ENCODE data around the gene ARPC1A. TPM values are rescaled to one million over a fixed set of nuclear protein-coding genes. Genes with fewer than 3 reads are reported as not detected.
A peak's percentile ranks its signal among the peaks of the same experiment; 100 is the strongest.
"Not testable (repeated sequence)": the region's sequence is repeated elsewhere in the genome, so short reads cannot be mapped to it uniquely, and the experiment has no call there.

ARPC1A gene
- total and polyA plus RNA-seq, 10 donors: 64.5 to 124 (median 89.3) TPM

DNA sequence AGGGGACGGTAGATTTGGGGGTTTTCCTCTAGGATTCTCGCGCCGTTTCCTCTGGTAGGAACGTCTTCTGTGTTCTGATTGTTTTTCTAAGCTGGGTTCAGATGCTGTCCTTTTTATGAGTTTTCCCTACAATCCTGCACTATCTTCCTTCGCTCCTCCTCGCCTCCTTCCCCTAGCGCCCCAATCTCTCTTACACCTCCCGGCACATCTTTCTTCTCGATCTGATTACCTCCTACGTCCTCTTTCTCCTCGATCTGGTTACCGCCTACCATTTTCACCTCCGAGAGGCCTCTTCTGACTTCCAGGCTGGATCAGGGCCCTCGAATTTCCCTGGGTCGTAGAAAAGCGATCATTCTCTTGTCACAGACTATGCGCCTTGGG, 83.5 kb downstream of the ARPC1A start:
- H3K9me3 ChIP-seq: no peaks in the 10 kb centered on the region
- intact Hi-C loops (cut with DNase I; ENCODE audit: low total_unique reads): loop anchor here (5.0 kb wide), 1 partner anchor 37 kb away; the partner anchor contains the start of gene ARPC1B
- H3K27ac ChIP-seq: peak overlapping the region; percentile 92 to 98 (median 96)
- H3K4me1 ChIP-seq: peaks cover 32 to 78% (median 55%) of the 10 kb centered on the region in 6 donors
- WGBS, 5 donors: 0 to 1% (median 0%) methylated on average over 18 of the region's 18 CpGs
- H3K36me3 ChIP-seq: peaks cover 4 to 55% (median 43%) of the 10 kb centered on the region in 6 donors
- no peak for DNase-seq
- TF ChIP-seq POLR2A (IDR thresholded peaks at IDR 0.05) (no peak), POLR2AphosphoS5 (IDR thresholded peaks at IDR 0.05) (no peak)
- TF ChIP-seq, protein P1, sequence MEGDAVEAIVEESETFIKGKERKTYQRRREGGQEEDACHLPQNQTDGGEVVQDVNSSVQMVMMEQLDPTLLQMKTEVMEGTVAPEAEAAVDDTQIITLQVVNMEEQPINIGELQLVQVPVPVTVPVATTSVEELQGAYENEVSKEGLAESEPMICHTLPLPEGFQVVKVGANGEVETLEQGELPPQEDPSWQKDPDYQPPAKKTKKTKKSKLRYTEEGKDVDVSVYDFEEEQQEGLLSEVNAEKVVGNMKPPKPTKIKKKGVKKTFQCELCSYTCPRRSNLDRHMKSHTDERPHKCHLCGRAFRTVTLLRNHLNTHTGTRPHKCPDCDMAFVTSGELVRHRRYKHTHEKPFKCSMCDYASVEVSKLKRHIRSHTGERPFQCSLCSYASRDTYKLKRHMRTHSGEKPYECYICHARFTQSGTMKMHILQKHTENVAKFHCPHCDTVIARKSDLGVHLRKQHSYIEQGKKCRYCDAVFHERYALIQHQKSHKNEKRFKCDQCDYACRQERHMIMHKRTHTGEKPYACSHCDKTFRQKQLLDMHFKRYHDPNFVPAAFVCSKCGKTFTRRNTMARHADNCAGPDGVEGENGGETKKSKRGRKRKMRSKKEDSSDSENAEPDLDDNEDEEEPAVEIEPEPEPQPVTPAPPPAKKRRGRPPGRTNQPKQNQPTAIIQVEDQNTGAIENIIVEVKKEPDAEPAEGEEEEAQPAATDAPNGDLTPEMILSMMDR (IDR thresholded peaks at IDR 0.05 in 8 of 11, conservative IDR thresholded peaks at IDR 0.05 in 3 of 11): no peak
- H3K27me3 ChIP-seq (replicated peaks in 1 of 7): no peaks in the 10 kb centered on the region
- peak overlapping the region; percentile 91 to 100 (median 96) for H3K4me3 ChIP-seq

DNA sequence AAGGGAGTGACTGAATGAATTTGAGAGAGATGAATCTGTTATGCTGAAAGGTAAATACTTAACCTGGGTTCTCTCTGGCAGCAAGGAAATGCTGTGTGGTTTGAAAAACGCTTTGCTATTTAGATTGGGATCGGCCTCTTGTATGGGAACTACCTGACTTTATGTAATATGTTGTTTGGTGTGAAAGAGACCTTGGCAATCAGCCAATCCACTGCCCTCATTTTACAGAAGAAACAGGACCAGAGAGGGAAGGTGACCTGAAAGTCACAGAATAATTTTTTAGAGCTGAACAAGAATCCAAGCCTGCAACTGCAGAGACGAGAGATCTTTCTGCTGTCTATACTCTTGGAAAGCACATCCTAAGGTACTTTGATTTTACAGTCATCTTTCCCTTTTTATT, 84.1 kb downstream of the ARPC1A start:
- Histone ChIP-seq H3K4me3 (peak overlapping the region; percentile 91 to 100 (median 96)), H3K9me3 (no peaks in the 10 kb centered on the region), H3K36me3 (peaks cover 4 to 55% (median 45%) of the 10 kb centered on the region in 6 donors), H3K27me3 (replicated peaks in 1 of 7) (no peaks in the 10 kb centered on the region), H3K27ac (peak overlapping the region in 7 of 8 donors; percentile 92 to 98 (median 96)), H3K4me1 (peaks cover 32 to 72% (median 52%) of the 10 kb centered on the region in 6 donors)
- no peak for DNase-seq
- WGBS, 5 donors: 34 to 42% (median 38%) methylated on average over 3 of the region's 3 CpGs
- TF ChIP-seq, protein P1 (IDR thresholded peaks at IDR 0.05 in 8 of 11, conservative IDR thresholded peaks at IDR 0.05 in 3 of 11): no peak
- TF ChIP-seq POLR2AphosphoS5 (IDR thresholded peaks at IDR 0.05): no peak
- no peak for TF ChIP-seq POLR2A (IDR thresholded peaks at IDR 0.05)
- intact Hi-C loops (cut with DNase I; ENCODE audit: low total_unique reads): loop anchor here (5.0 kb wide), 1 partner anchor 38 kb away; the partner anchor contains the start of gene ARPC1B

DNA sequence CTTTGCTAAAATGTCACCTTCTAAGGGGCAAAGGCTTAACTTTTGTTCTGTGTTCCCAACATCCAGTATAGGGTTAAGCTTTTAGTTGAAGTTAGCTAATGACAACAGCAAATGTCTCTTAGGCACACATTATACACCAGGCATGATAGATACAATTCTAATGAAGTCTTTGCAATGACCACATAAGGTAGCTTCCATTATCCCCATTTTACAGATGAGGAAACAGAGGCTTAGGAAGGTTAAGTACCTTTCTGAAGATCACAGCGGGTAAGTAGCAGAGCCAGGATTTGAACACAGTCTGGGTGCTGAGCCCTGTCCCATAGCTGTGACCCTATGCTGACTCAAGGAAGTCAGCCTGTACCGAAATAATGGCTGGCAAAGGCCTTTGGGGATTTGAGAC, 84.9 kb downstream of the ARPC1A start:
- H3K36me3 ChIP-seq: peaks cover 4 to 59% (median 51%) of the 10 kb centered on the region in 6 donors
- no peaks in the 10 kb centered on the region for H3K27me3 ChIP-seq (replicated peaks in 1 of 7)
- DNase-seq: no peak
- H3K9me3 ChIP-seq: no peaks in the 10 kb centered on the region
- intact Hi-C loops (cut with DNase I; ENCODE audit: low total_unique reads): no loop called here
- TF ChIP-seq POLR2AphosphoS5 (IDR thresholded peaks at IDR 0.05): no peak
- no peak for TF ChIP-seq POLR2A (IDR thresholded peaks at IDR 0.05)
- TF ChIP-seq, protein P1 (IDR thresholded peaks at IDR 0.05 in 8 of 11, conservative IDR thresholded peaks at IDR 0.05 in 3 of 11): no peak
- no peak overlapping the region for H3K27ac ChIP-seq
- H3K4me3 ChIP-seq: no peak overlapping the region
- WGBS, 5 donors: 92 to 100% (median 94%) methylated on average over 2 of the region's 2 CpGs
- peaks cover 32 to 70% (median 46%) of the 10 kb centered on the region in 6 donors for H3K4me1 ChIP-seq

DNA sequence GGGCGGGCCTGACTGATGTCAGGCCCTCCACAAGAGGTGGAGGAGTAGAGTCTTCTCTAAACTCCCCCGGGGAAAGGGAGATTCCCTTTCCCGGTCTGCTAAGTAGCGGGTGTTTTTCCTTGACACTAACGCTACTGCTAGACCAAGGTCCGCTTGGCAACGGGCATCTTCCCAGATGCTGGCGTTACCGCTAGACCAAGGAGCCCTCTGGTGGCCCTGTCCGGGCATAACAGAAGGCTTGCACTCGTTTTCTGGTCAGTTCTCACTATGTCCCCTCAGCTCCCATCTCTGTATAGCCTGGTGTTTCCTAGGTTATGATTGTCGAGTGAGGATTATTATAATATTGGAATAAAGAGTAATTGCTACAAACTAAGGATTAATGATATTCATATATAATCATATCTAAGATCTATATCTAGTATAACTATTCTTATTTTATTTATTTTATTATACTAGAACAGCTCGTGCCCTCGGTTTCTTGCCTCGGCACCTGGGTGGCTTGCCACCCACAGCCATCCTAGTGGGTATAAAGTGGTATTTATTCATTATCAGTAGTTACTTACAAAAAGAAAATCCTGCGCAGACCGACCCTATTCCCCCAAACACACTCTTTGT, 89.9 kb downstream of the ARPC1A start:
- H3K9me3 ChIP-seq; intact Hi-C loops (cut with DNase I; ENCODE audit: low total_unique reads): not testable (repeated sequence)
- peaks cover 4 to 100% (median 98%) of the 10 kb centered on the region in 6 donors for H3K36me3 ChIP-seq

More for the DNA sequence above, 89.9 kb downstream of the ARPC1A start:
- not testable (repeated sequence) for DNase-seq; H3K27me3 ChIP-seq (replicated peaks in 1 of 7); H3K27ac ChIP-seq; H3K4me3 ChIP-seq
- peaks cover 2 to 31% (median 8%) of the 10 kb centered on the region in 6 donors for H3K4me1 ChIP-seq
- TF ChIP-seq, protein P1 (IDR thresholded peaks at IDR 0.05 in 8 of 11, conservative IDR thresholded peaks at IDR 0.05 in 3 of 11): peak in 10 of 11 experiments; percentile 19 to 74 (median 56)
- TF ChIP-seq POLR2AphosphoS5 (IDR thresholded peaks at IDR 0.05): peak in 1 of 3 donors; percentile 21
- 64 to 88% (median 76%) methylated on average over 17 of the region's 17 CpGs for WGBS, 5 donors

Measured in spleen (tissue), 11 donors.